Glutamatergic neuron (in vitro differentiated cells): Measurements from ENCODE around the gene FSTL5. TPM values are rescaled to one million over a fixed set of nuclear protein-coding genes. Genes with fewer than 3 reads are reported as not detected.
"Not testable (repeated sequence)": the region's sequence is repeated elsewhere in the genome, so short reads cannot be mapped to it uniquely, and the experiment has no call there.

Experiments
- DNase-seq: peaks from one replicate; pipeline ENCODE4 v3.0.0; 2022
- H3K27ac Mint-ChIP-seq: one replicate; pipeline ENCODE4 v1.8.0; 2020; ENCODE audit warnings: mild to moderate bottlenecking, mixed read lengths, inconsistent platforms; ENCODE audit not compliant: unreplicated experiment
- H3K27me3 Mint-ChIP-seq: one replicate; pipeline ENCODE4 v1.8.0; 2020; ENCODE audit warnings: mild to moderate bottlenecking, moderate library complexity, mixed read lengths, inconsistent platforms; ENCODE audit not compliant: unreplicated experiment
- H3K36me3 Mint-ChIP-seq: one replicate; pipeline ENCODE4 v1.8.0; 2020; ENCODE audit warnings: mild to moderate bottlenecking, mixed read lengths, inconsistent platforms; ENCODE audit not compliant: unreplicated experiment
- H3K4me1 Mint-ChIP-seq: one replicate; pipeline ENCODE4 v1.8.0; 2020; ENCODE audit warnings: mild to moderate bottlenecking, low read depth, mixed read lengths, inconsistent platforms; ENCODE audit not compliant: unreplicated experiment
- H3K4me3 Mint-ChIP-seq: one replicate; pipeline ENCODE4 v1.8.0; 2020; ENCODE audit warnings: mild to moderate bottlenecking, mixed read lengths, inconsistent platforms; ENCODE audit not compliant: unreplicated experiment
- H3K9me3 Mint-ChIP-seq: one replicate; pipeline ENCODE4 v1.8.0; 2020; ENCODE audit warnings: mild to moderate bottlenecking, moderate library complexity, mixed read lengths, inconsistent platforms; ENCODE audit not compliant: unreplicated experiment
- total RNA-seq: library from RNA; stranded (reverse); fragmentation: NEBNext Ultra II Directional; extraction: Animal tissue kit (Norgen Biotek cat#: 25700); gene quantifications from one replicate; pipeline ENCODE4 v1.2.1, GENCODE V29; 2021; ENCODE audit not compliant: unreplicated experiment
- TF ChIP-seq, protein P1 (sequence below): fragments of 200-600 bp; sonication (generic); IDR thresholded peaks from one replicate; pipeline ENCODE4 v1.5.0; 2021; ENCODE audit not compliant: partially characterized antibody, unreplicated experiment

Gene FSTL5
- total RNA-seq, 1 donor from 2014 or later, result 9.2 TPM

DNA sequence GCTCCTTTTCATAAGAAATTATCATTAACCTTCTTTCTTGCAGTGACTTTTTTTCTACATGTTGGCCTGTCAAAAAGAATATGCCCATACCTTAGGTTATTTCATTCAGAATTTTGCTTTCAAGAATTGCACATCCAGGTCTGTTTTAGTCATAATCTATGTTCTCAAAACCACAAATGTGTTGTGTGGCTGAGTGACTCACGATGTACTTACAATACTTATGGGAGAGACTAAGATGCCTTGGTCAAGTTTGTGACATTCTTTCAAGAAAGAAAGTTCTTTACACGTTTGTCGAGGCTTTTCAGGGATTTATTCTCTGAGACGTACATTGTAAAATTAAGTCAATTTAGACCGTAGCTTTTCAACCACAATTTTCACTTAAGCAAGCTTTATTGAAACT, 396.7 kb downstream of the FSTL5 start:
- TF ChIP-seq, protein P1, sequence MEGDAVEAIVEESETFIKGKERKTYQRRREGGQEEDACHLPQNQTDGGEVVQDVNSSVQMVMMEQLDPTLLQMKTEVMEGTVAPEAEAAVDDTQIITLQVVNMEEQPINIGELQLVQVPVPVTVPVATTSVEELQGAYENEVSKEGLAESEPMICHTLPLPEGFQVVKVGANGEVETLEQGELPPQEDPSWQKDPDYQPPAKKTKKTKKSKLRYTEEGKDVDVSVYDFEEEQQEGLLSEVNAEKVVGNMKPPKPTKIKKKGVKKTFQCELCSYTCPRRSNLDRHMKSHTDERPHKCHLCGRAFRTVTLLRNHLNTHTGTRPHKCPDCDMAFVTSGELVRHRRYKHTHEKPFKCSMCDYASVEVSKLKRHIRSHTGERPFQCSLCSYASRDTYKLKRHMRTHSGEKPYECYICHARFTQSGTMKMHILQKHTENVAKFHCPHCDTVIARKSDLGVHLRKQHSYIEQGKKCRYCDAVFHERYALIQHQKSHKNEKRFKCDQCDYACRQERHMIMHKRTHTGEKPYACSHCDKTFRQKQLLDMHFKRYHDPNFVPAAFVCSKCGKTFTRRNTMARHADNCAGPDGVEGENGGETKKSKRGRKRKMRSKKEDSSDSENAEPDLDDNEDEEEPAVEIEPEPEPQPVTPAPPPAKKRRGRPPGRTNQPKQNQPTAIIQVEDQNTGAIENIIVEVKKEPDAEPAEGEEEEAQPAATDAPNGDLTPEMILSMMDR, result no peak
- no peaks in the 10 kb centered on the region for H3K27me3 Mint-ChIP-seq
- no peaks in the 10 kb centered on the region for H3K36me3 Mint-ChIP-seq
- no peaks in the 10 kb centered on the region for H3K4me1 Mint-ChIP-seq
- H3K9me3 Mint-ChIP-seq, result no peaks in the 10 kb centered on the region
- DNase-seq, result no peak
- H3K4me3 Mint-ChIP-seq, result no peak overlapping the region
- no peak overlapping the region for H3K27ac Mint-ChIP-seq

DNA sequence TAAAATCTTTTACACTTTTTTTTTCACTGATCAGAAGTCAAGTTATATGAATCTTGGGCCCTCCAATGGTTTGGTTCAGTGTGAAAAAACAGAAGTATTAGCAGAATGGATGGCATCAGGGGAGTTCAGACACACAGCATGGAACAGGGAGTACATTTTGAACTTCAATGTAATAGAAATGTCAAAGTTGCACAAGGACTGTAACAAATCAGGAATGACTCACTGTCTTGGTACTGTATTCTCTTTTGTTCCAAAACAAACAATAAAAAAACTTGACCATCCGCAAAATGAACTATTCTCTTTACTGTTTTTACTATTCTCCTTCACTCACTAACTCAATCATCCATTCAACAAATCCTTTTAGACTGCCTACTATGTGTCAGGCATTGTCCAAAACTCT, 401.0 kb downstream of the FSTL5 start:
- DNase-seq, result no peak
- TF ChIP-seq, protein P1, result no peak
- no peaks in the 10 kb centered on the region for H3K27me3 Mint-ChIP-seq
- H3K27ac Mint-ChIP-seq, result no peak overlapping the region
- no peaks in the 10 kb centered on the region for H3K9me3 Mint-ChIP-seq
- H3K4me3 Mint-ChIP-seq, result no peak overlapping the region
- no peaks in the 10 kb centered on the region for H3K4me1 Mint-ChIP-seq
- H3K36me3 Mint-ChIP-seq, result no peaks in the 10 kb centered on the region

DNA sequence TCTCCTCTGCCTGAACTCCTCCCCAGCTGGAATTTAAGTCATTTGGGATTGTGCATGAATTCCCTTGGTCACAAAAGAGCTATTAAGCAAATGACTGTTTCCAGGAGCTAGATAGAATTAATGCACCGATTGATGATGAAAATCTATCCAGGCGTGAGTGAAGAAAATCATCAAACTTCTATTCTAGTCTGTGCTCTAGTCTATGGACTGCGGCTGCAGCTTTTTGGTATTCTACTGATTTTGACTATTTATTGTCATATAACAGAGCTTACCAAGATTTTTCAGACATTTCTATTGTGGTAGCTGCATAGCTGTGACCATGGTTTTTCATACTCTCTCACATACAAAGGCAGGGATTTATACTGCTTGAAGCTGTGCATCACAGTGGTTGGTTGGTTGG, 403.8 kb downstream of the FSTL5 start:
- TF ChIP-seq, protein P1, result no peak
- no peak for DNase-seq
- Mint-ChIP-seq H3K4me3 (no peak overlapping the region), H3K4me1 (no peaks in the 10 kb centered on the region), H3K27me3 (no peaks in the 10 kb centered on the region), H3K27ac (no peak overlapping the region), H3K36me3 (no peaks in the 10 kb centered on the region), H3K9me3 (no peaks in the 10 kb centered on the region)

GRCh38 chr4:161758412-161758811, 405.4 kb downstream of the FSTL5 start:
- H3K9me3 Mint-ChIP-seq, H3K4me1 Mint-ChIP-seq, H3K27me3 Mint-ChIP-seq, H3K36me3 Mint-ChIP-seq, DNase-seq, H3K27ac Mint-ChIP-seq, H3K4me3 Mint-ChIP-seq: not testable (repeated sequence)

DNA sequence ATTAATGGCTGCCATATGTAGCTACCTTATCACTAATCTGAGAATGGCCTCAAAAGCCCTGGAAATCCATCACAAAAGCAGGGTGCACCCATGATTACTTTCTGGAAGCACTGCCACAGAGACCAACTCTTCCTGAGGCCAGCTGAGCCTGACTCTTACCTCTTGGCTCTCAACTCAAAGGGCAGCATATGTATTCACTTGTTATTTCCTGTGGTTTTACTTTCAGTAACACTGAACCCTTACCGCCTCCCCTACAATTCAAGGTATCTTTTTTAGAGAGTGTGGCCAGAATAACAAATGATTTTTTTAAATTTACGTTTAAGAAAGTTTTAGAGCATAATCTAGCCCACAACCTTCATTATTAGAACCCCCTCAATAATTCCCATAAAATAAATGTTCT, 434.9 kb downstream of the FSTL5 start:
- TF ChIP-seq, protein P1, result no peak
- H3K27ac Mint-ChIP-seq, result no peak overlapping the region

GRCh38 chr4:161721947-161722346, 441.9 kb downstream of the FSTL5 start:
- no peak for DNase-seq
- no peaks in the 10 kb centered on the region for H3K4me1 Mint-ChIP-seq
- TF ChIP-seq, protein P1, result no peak
- H3K36me3 Mint-ChIP-seq, result no peaks in the 10 kb centered on the region
- H3K27me3 Mint-ChIP-seq, result no peaks in the 10 kb centered on the region
- no peak overlapping the region for H3K4me3 Mint-ChIP-seq
- H3K9me3 Mint-ChIP-seq, result no peaks in the 10 kb centered on the region
- H3K27ac Mint-ChIP-seq, result no peak overlapping the region

More for the DNA sequence above, 434.9 kb downstream of the FSTL5 start:
- H3K9me3 Mint-ChIP-seq, result no peaks in the 10 kb centered on the region
- no peaks in the 10 kb centered on the region for H3K36me3 Mint-ChIP-seq
- DNase-seq, result no peak
- no peaks in the 10 kb centered on the region for H3K27me3 Mint-ChIP-seq
- H3K4me1 Mint-ChIP-seq, result no peaks in the 10 kb centered on the region
- no peak overlapping the region for H3K4me3 Mint-ChIP-seq
